Medulla oblongata (tissue), 1 donor: ENCODE results near the gene LRRC8C.
"Not testable (repeated sequence)": the region's sequence is repeated elsewhere in the genome, so short reads cannot be mapped to it uniquely, and the experiment has no call there.

Experiments
- DNase-seq: peaks from one replicate; pipeline ENCODE4 v3.0.0-alpha.2; 2015; ENCODE audit errors: extremely low spot score

LRRC8C gene

GRCh38 chr1:89607586-89608318 lies 25.2 kb upstream of the LRRC8C start:
- no peak for DNase-seq

GRCh38 chr1:89608319-89608983 lies 24.5 kb upstream of the LRRC8C start:
- DNase-seq: no peak

GRCh38 chr1:89608984-89609725 lies 23.8 kb upstream of the LRRC8C start:
- no peak for DNase-seq

- DNase-seq: no peak
Measured at GRCh38 chr1:89609781-89610456, 23.0 kb upstream of the LRRC8C start.

GRCh38 chr1:89610457-89611011 lies 22.4 kb upstream of the LRRC8C start:
- DNase-seq: no peak

- no peak for DNase-seq
Measured at GRCh38 chr1:89611721-89612120, 21.2 kb upstream of the LRRC8C start.

- DNase-seq: no peak
Measured at GRCh38 chr1:89613928-89614327, 19.0 kb upstream of the LRRC8C start.

GRCh38 chr1:89615676-89616598 lies 17.0 kb upstream of the LRRC8C start:
- DNase-seq: no peak

GRCh38 chr1:89616844-89617627 lies 15.9 kb upstream of the LRRC8C start:
- DNase-seq: no peak

GRCh38 chr1:89620664-89621063 lies 12.3 kb upstream of the LRRC8C start:
- no peak for DNase-seq

GRCh38 chr1:89622895-89623294 lies 10.0 kb upstream of the LRRC8C start:
- no peak for DNase-seq

GRCh38 chr1:89624314-89624713 lies 8.6 kb upstream of the LRRC8C start:
- DNase-seq: peak; percentile 69

- DNase-seq: no peak
Measured at GRCh38 chr1:89624715-89625323, 8.1 kb upstream of the LRRC8C start.

GRCh38 chr1:89627596-89627962 lies 5.3 kb upstream of the LRRC8C start:
- peak; percentile 76 for DNase-seq

- DNase-seq: no peak
Measured at GRCh38 chr1:89629146-89629545, 3.8 kb upstream of the LRRC8C start.

GRCh38 chr1:89629600-89629999 lies 3.3 kb upstream of the LRRC8C start:
- DNase-seq: not testable (repeated sequence)

GRCh38 chr1:89630048-89630447 lies 2.9 kb upstream of the LRRC8C start:
- DNase-seq: no peak

GRCh38 chr1:89631816-89632656 lies 884 bp upstream of the LRRC8C start:
- peak; percentile 49 for DNase-seq
